Left ventricle myocardium inferior (tissue), 1 donor: ENCODE results near the gene RPS6KA5. TPM values are rescaled to one million over a fixed set of nuclear protein-coding genes. Genes with fewer than 3 reads are reported as not detected.

Experiments used
- DNase-seq: peaks from one replicate; pipeline ENCODE4 v3.0.0-alpha.2; 2020
- H3K27ac ChIP-seq: fragments of 200-600 bp; replicated peaks from 2 replicates; pipeline ENCODE4 v1.8.0; 2021
- H3K27me3 ChIP-seq: fragments of 200-600 bp; 2 replicates; pipeline ENCODE4 v1.8.0; 2021; ENCODE audit warnings: low read depth
- H3K36me3 ChIP-seq: fragments of 200-600 bp; 2 replicates; pipeline ENCODE4 v1.8.0; 2021
- H3K4me1 ChIP-seq: fragments of 200-600 bp; 2 replicates; pipeline ENCODE4 v1.8.0; 2021
- H3K4me3 ChIP-seq: fragments of 200-600 bp; 2 replicates; pipeline ENCODE4 v1.8.0; 2021; ENCODE audit warnings: mild to moderate bottlenecking, moderate library complexity
- H3K9me3 ChIP-seq: fragments of 200-600 bp; replicated peaks from 2 replicates; pipeline ENCODE4 v1.8.0; 2021
- CTCF ChIP-seq: fragments of 200-600 bp; IDR thresholded peaks from 2 replicates; pipeline ENCODE4 v1.8.0; 2021; ENCODE audit warnings: antibody characterized with exemption, mild to moderate bottlenecking, borderline replicate concordance
- intact Hi-C: fragments of 100-400 bp; cut with micrococcal nuclease; formaldehyde crosslinking; loops from one replicate; pipeline ENCODE4 v1.11.0; 2022
- total RNA-seq: library from RNA; stranded (reverse); fragmentation: NEBNext Ultra II Directional; extraction: Animal tissue kit (Norgen Biotek cat#: 25700); gene quantifications from one replicate; pipeline ENCODE4 v1.2.1, GENCODE V29; 2021
- donor health status: DM: no; HTN: yes; CAD: no; lungs with severe emphysema.

Gene RPS6KA5
- total RNA-seq, 1 donor from 2014 or later, result 6.4 TPM

- Histone ChIP-seq H3K27me3 (no peaks in the 10 kb centered on the region), H3K9me3 (peaks cover 17% of the 10 kb centered on the region), H3K4me3 (no peak overlapping the region), H3K27ac (no peak overlapping the region), H3K36me3 (peaks cover 5% of the 10 kb centered on the region), H3K4me1 (no peaks in the 10 kb centered on the region)
- intact Hi-C loops, result no loop called here
- no peak for DNase-seq
- TF ChIP-seq CTCF, result no peak
These were observed 177.2 kb downstream of the RPS6KA5 start for GRCh38 chr14:90883197-90883596.

GRCh38 chr14:90880282-90880681 is 180.2 kb downstream of the RPS6KA5 start:
- H3K27me3 ChIP-seq, result no peaks in the 10 kb centered on the region
- H3K36me3 ChIP-seq, result peaks cover 5% of the 10 kb centered on the region
- intact Hi-C loops, result no loop called here
- no peaks in the 10 kb centered on the region for H3K4me1 ChIP-seq
- no peak overlapping the region for H3K4me3 ChIP-seq
- H3K27ac ChIP-seq, result no peak overlapping the region
- H3K9me3 ChIP-seq, result peaks cover 17% of the 10 kb centered on the region
- DNase-seq, result no peak
- no peak for TF ChIP-seq CTCF

GRCh38 chr14:90874599-90874998 is 185.8 kb downstream of the RPS6KA5 start:
- no peaks in the 10 kb centered on the region for H3K9me3 ChIP-seq
- H3K27me3 ChIP-seq, result no peaks in the 10 kb centered on the region
- DNase-seq, result no peak
- intact Hi-C loops, result no loop called here
- no peak overlapping the region for H3K27ac ChIP-seq
- H3K36me3 ChIP-seq, result no peaks in the 10 kb centered on the region
- TF ChIP-seq CTCF, result no peak
- peaks cover 35% of the 10 kb centered on the region for H3K4me1 ChIP-seq
- H3K4me3 ChIP-seq, result no peak overlapping the region

GRCh38 chr14:90871605-90872233 is 188.7 kb downstream of the RPS6KA5 start:
- no peak for DNase-seq
- H3K4me1 ChIP-seq, result peaks cover 52% of the 10 kb centered on the region
- no peaks in the 10 kb centered on the region for H3K27me3 ChIP-seq
- no peaks in the 10 kb centered on the region for H3K9me3 ChIP-seq
- no peak for TF ChIP-seq CTCF
- peak overlapping the region; percentile 43 for H3K27ac ChIP-seq
- intact Hi-C loops, result no loop called here
- H3K36me3 ChIP-seq, result no peaks in the 10 kb centered on the region
- no peak overlapping the region for H3K4me3 ChIP-seq

- no peak for TF ChIP-seq CTCF
- H3K36me3 ChIP-seq, result no peaks in the 10 kb centered on the region
- intact Hi-C loops, result no loop called here
- H3K4me3 ChIP-seq, result no peak overlapping the region
- no peak for DNase-seq
- H3K27ac ChIP-seq, result peak overlapping the region; percentile 43
- H3K4me1 ChIP-seq, result peaks cover 57% of the 10 kb centered on the region
- H3K9me3 ChIP-seq, result no peaks in the 10 kb centered on the region
- H3K27me3 ChIP-seq, result no peaks in the 10 kb centered on the region
These were observed 189.4 kb downstream of the RPS6KA5 start for GRCh38 chr14:90870950-90871604.
